ENCODE measurements around the gene VENTX.
"Not testable (repeated sequence)": the region's sequence is repeated elsewhere in the genome, so short reads cannot be mapped to it uniquely, and the experiment has no call there.

Gene VENTX

GRCh38 chr10:133217800-133218589, 19.7 kb upstream of the VENTX start:
- POLR2A ChIA-PET = no interaction called here
- Histone ChIP-seq H3K27me3 (replicated peaks in 2 of 5; ENCODE audit: control insufficient read depth in 4 of 5, insufficient read depth in 5 of 5, low read length in 4 of 5) (peaks cover 0 to 45% (median 10%) of the 10 kb centered on the region in 5 experiments), H3K4me1 (ENCODE audit: control extremely low read depth in 1 of 4, control insufficient read depth in 4 of 4, insufficient read depth in 4 of 4, low read length in 3 of 4) (no peaks in the 10 kb centered on the region), H3K9me3 (ENCODE audit: control extremely low read depth in 1 of 5, control insufficient read depth in 4 of 5, insufficient read depth in 2 of 5, low read depth in 1 of 5, low read length in 4 of 5) (no peaks in the 10 kb centered on the region), H3K27ac (ENCODE audit: insufficient read depth in 1 of 2, low read depth in 1 of 2, low read length in 2 of 2, poor library complexity in 1 of 2, severe bottlenecking in 2 of 2) (no peak overlapping the region), H3K36me3 (ENCODE audit: control insufficient read depth in 4 of 4, insufficient read depth in 4 of 4, low read length in 3 of 4) (no peaks in the 10 kb centered on the region), H3K4me3 (ENCODE audit: control insufficient read depth in 1 of 7, extremely low read depth in 1 of 7, insufficient read depth in 4 of 7, low read depth in 2 of 7, low read length in 6 of 7) (no peak overlapping the region)
- WGBS (ENCODE audit: insufficient coverage) = 95% methylated on average over 13 of the region's 25 CpGs
- no peak for DNase-seq
- CTCF ChIA-PET = no interaction called here

- no peaks in the 10 kb centered on the region for H3K36me3 ChIP-seq (ENCODE audit: control insufficient read depth in 4 of 4, insufficient read depth in 4 of 4, low read length in 3 of 4)
- H3K4me3 ChIP-seq (ENCODE audit: control insufficient read depth in 1 of 7, extremely low read depth in 1 of 7, insufficient read depth in 4 of 7, low read depth in 2 of 7, low read length in 6 of 7) = no peak overlapping the region
- ChIA-PET CTCF (no interaction called here), POLR2A (no interaction called here)
- 89% methylated on average over 20 of the region's 20 CpGs for WGBS (ENCODE audit: insufficient coverage)
- H3K9me3 ChIP-seq (ENCODE audit: control extremely low read depth in 1 of 5, control insufficient read depth in 4 of 5, insufficient read depth in 2 of 5, low read depth in 1 of 5, low read length in 4 of 5) = no peaks in the 10 kb centered on the region
- H3K27ac ChIP-seq (ENCODE audit: insufficient read depth in 1 of 2, low read depth in 1 of 2, low read length in 2 of 2, poor library complexity in 1 of 2, severe bottlenecking in 2 of 2) = no peak overlapping the region
- no peak for DNase-seq
- no peaks in the 10 kb centered on the region for H3K4me1 ChIP-seq (ENCODE audit: control extremely low read depth in 1 of 4, control insufficient read depth in 4 of 4, insufficient read depth in 4 of 4, low read length in 3 of 4)
- peaks cover 0 to 47% (median 10%) of the 10 kb centered on the region in 5 experiments for H3K27me3 ChIP-seq (replicated peaks in 2 of 5; ENCODE audit: control insufficient read depth in 4 of 5, insufficient read depth in 5 of 5, low read length in 4 of 5)
Measured at GRCh38 chr10:133218891-133219290, 18.8 kb upstream of the VENTX start.

- CTCF ChIA-PET = interaction anchor here (0.9 kb wide), 1 partner anchor 13 kb away, joined by 3 read pairs; no protein-coding TSS in a partner anchor
- no peaks in the 10 kb centered on the region for H3K36me3 ChIP-seq (ENCODE audit: control insufficient read depth in 4 of 4, insufficient read depth in 4 of 4, low read length in 3 of 4)
- POLR2A ChIA-PET = no interaction called here
- no peak overlapping the region for H3K4me3 ChIP-seq (ENCODE audit: control insufficient read depth in 1 of 7, extremely low read depth in 1 of 7, insufficient read depth in 4 of 7, low read depth in 2 of 7, low read length in 6 of 7)
- H3K27me3 ChIP-seq (replicated peaks in 2 of 5; ENCODE audit: control insufficient read depth in 4 of 5, insufficient read depth in 5 of 5, low read length in 4 of 5) = peaks cover 0 to 56% (median 10%) of the 10 kb centered on the region in 5 experiments
- WGBS (ENCODE audit: insufficient coverage) = 18% methylated on average over 14 of the region's 28 CpGs
- no peaks in the 10 kb centered on the region for H3K4me1 ChIP-seq (ENCODE audit: control extremely low read depth in 1 of 4, control insufficient read depth in 4 of 4, insufficient read depth in 4 of 4, low read length in 3 of 4)
- H3K9me3 ChIP-seq (ENCODE audit: control extremely low read depth in 1 of 5, control insufficient read depth in 4 of 5, insufficient read depth in 2 of 5, low read depth in 1 of 5, low read length in 4 of 5) = no peaks in the 10 kb centered on the region
- no peak overlapping the region for H3K27ac ChIP-seq (ENCODE audit: insufficient read depth in 1 of 2, low read depth in 1 of 2, low read length in 2 of 2, poor library complexity in 1 of 2, severe bottlenecking in 2 of 2)
- no peak for DNase-seq
Measured at GRCh38 chr10:133219782-133220181, 17.9 kb upstream of the VENTX start.

GRCh38 chr10:133221331-133221730, 16.3 kb upstream of the VENTX start:
- no peak overlapping the region for H3K4me3 ChIP-seq (ENCODE audit: control insufficient read depth in 1 of 7, extremely low read depth in 1 of 7, insufficient read depth in 4 of 7, low read depth in 2 of 7, low read length in 6 of 7)
- ChIA-PET CTCF (no interaction called here), POLR2A (no interaction called here)
- no peak overlapping the region for H3K27ac ChIP-seq (ENCODE audit: insufficient read depth in 1 of 2, low read depth in 1 of 2, low read length in 2 of 2, poor library complexity in 1 of 2, severe bottlenecking in 2 of 2)
- 98% methylated on average over 9 of the region's 11 CpGs for WGBS (ENCODE audit: insufficient coverage)
- H3K4me1 ChIP-seq (ENCODE audit: control extremely low read depth in 1 of 4, control insufficient read depth in 4 of 4, insufficient read depth in 4 of 4, low read length in 3 of 4) = peaks cover 0 to 8% (median 5%) of the 10 kb centered on the region in 4 experiments
- DNase-seq = no peak
- no peaks in the 10 kb centered on the region for H3K36me3 ChIP-seq (ENCODE audit: control insufficient read depth in 4 of 4, insufficient read depth in 4 of 4, low read length in 3 of 4)
- peaks cover 0 to 59% (median 10%) of the 10 kb centered on the region in 5 experiments for H3K27me3 ChIP-seq (replicated peaks in 2 of 5; ENCODE audit: control insufficient read depth in 4 of 5, insufficient read depth in 5 of 5, low read length in 4 of 5)
- no peaks in the 10 kb centered on the region for H3K9me3 ChIP-seq (ENCODE audit: control extremely low read depth in 1 of 5, control insufficient read depth in 4 of 5, insufficient read depth in 2 of 5, low read depth in 1 of 5, low read length in 4 of 5)

GRCh38 chr10:133221756-133222155, 15.9 kb upstream of the VENTX start:
- Histone ChIP-seq H3K27me3 (replicated peaks in 2 of 5; ENCODE audit: control insufficient read depth in 4 of 5, insufficient read depth in 5 of 5, low read length in 4 of 5) (peaks cover 0 to 62% (median 11%) of the 10 kb centered on the region in 5 experiments), H3K4me1 (ENCODE audit: control extremely low read depth in 1 of 4, control insufficient read depth in 4 of 4, insufficient read depth in 4 of 4, low read length in 3 of 4) (peaks cover 0 to 13% (median 6%) of the 10 kb centered on the region in 4 experiments)
- POLR2A ChIA-PET; H3K27ac ChIP-seq (ENCODE audit: insufficient read depth in 1 of 2, low read depth in 1 of 2, low read length in 2 of 2, poor library complexity in 1 of 2, severe bottlenecking in 2 of 2); H3K4me3 ChIP-seq (ENCODE audit: control insufficient read depth in 1 of 7, extremely low read depth in 1 of 7, insufficient read depth in 4 of 7, low read depth in 2 of 7, low read length in 6 of 7); H3K36me3 ChIP-seq (ENCODE audit: control insufficient read depth in 4 of 4, insufficient read depth in 4 of 4, low read length in 3 of 4); H3K9me3 ChIP-seq (ENCODE audit: control extremely low read depth in 1 of 5, control insufficient read depth in 4 of 5, insufficient read depth in 2 of 5, low read depth in 1 of 5, low read length in 4 of 5); DNase-seq; CTCF ChIA-PET: not testable (repeated sequence)
- 85% methylated on average over 11 of the region's 22 CpGs for WGBS (ENCODE audit: insufficient coverage)

GRCh38 chr10:133224076-133224475, 13.6 kb upstream of the VENTX start:
- Histone ChIP-seq H3K27ac (ENCODE audit: insufficient read depth in 1 of 2, low read depth in 1 of 2, low read length in 2 of 2, poor library complexity in 1 of 2, severe bottlenecking in 2 of 2) (no peak overlapping the region), H3K36me3 (ENCODE audit: control insufficient read depth in 4 of 4, insufficient read depth in 4 of 4, low read length in 3 of 4) (no peaks in the 10 kb centered on the region), H3K4me3 (ENCODE audit: control insufficient read depth in 1 of 7, extremely low read depth in 1 of 7, insufficient read depth in 4 of 7, low read depth in 2 of 7, low read length in 6 of 7) (no peak overlapping the region), H3K4me1 (ENCODE audit: control extremely low read depth in 1 of 4, control insufficient read depth in 4 of 4, insufficient read depth in 4 of 4, low read length in 3 of 4) (peaks cover 0 to 15% (median 6%) of the 10 kb centered on the region in 4 experiments), H3K27me3 (replicated peaks in 2 of 5; ENCODE audit: control insufficient read depth in 4 of 5, insufficient read depth in 5 of 5, low read length in 4 of 5) (peaks cover 0 to 72% (median 20%) of the 10 kb centered on the region in 5 experiments), H3K9me3 (ENCODE audit: control extremely low read depth in 1 of 5, control insufficient read depth in 4 of 5, insufficient read depth in 2 of 5, low read depth in 1 of 5, low read length in 4 of 5) (no peaks in the 10 kb centered on the region)
- ChIA-PET POLR2A (no interaction called here), CTCF (no interaction called here)
- DNase-seq = no peak
- 92% methylated on average over 12 of the region's 14 CpGs for WGBS (ENCODE audit: insufficient coverage)

- 90% methylated on average over 24 of the region's 25 CpGs for WGBS (ENCODE audit: insufficient coverage)
- POLR2A ChIA-PET = no interaction called here
Measured at GRCh38 chr10:133224756-133225372, 12.8 kb upstream of the VENTX start.

More at GRCh38 chr10:133224756-133225372, 12.8 kb upstream of the VENTX start:
- H3K9me3 ChIP-seq (ENCODE audit: control extremely low read depth in 1 of 5, control insufficient read depth in 4 of 5, insufficient read depth in 2 of 5, low read depth in 1 of 5, low read length in 4 of 5) = no peaks in the 10 kb centered on the region
- H3K4me3 ChIP-seq (ENCODE audit: control insufficient read depth in 1 of 7, extremely low read depth in 1 of 7, insufficient read depth in 4 of 7, low read depth in 2 of 7, low read length in 6 of 7) = no peak overlapping the region
- DNase-seq = no peak
- no peaks in the 10 kb centered on the region for H3K36me3 ChIP-seq (ENCODE audit: control insufficient read depth in 4 of 4, insufficient read depth in 4 of 4, low read length in 3 of 4)
- peaks cover 0 to 22% (median 8%) of the 10 kb centered on the region in 4 experiments for H3K4me1 ChIP-seq (ENCODE audit: control extremely low read depth in 1 of 4, control insufficient read depth in 4 of 4, insufficient read depth in 4 of 4, low read length in 3 of 4)
- CTCF ChIA-PET = interaction anchor here (1.3 to 2.9 kb wide), 2 partner anchors 33 to 82 kb away, joined by 3 to 12 read pairs; no protein-coding TSS in a partner anchor
- H3K27ac ChIP-seq (ENCODE audit: insufficient read depth in 1 of 2, low read depth in 1 of 2, low read length in 2 of 2, poor library complexity in 1 of 2, severe bottlenecking in 2 of 2) = peak overlapping the region in 1 of 2 experiments; percentile 43
- peaks cover 0 to 72% (median 21%) of the 10 kb centered on the region in 5 experiments for H3K27me3 ChIP-seq (replicated peaks in 2 of 5; ENCODE audit: control insufficient read depth in 4 of 5, insufficient read depth in 5 of 5, low read length in 4 of 5)
